T-helper 17 cell (primary cell): ENCODE data around the gene POU6F2. TPM values are rescaled to one million over a fixed set of nuclear protein-coding genes. Genes with fewer than 3 reads are reported as not detected.

Experiments
- ATAC-seq: fragments of 150-1000 bp; cut with Tn5 transposase; 2 replicates; pipeline ENCODE4 v1.10.0; 2021; ENCODE audit warnings: mild to moderate bottlenecking, moderate library complexity
- DNase-seq, 3 donors: peaks; one replicate each; pipeline versions ENCODE4 v3.0.0 to v3.0.0-alpha.2; 2020 to 2021
- H3K9me3 ChIP-seq: one replicate; pipeline ENCODE4 v1.7.0; 2013; ENCODE audit warnings: low read length, mild to moderate bottlenecking; ENCODE audit not compliant: control insufficient read depth, poor library complexity, severe bottlenecking
- H3K27ac Mint-ChIP-seq: one replicate; pipeline ENCODE4 v1.8.0; 2022; ENCODE audit warnings: mild to moderate bottlenecking, moderate library complexity, mixed read lengths
- H3K27me3 Mint-ChIP-seq: one replicate; pipeline ENCODE4 v1.8.0; 2022; ENCODE audit warnings: mixed read lengths
- H3K36me3 Mint-ChIP-seq: one replicate; pipeline ENCODE4 v1.8.0; 2022; ENCODE audit warnings: low read depth, mixed read lengths
- H3K4me1 Mint-ChIP-seq: one replicate; pipeline ENCODE4 v1.8.0; 2022; ENCODE audit warnings: mild to moderate bottlenecking, mixed read lengths
- H3K4me3 Mint-ChIP-seq: one replicate; pipeline ENCODE4 v1.8.0; 2022; ENCODE audit warnings: mild to moderate bottlenecking, moderate library complexity, mixed read lengths
- total RNA-seq, 4 donors: library from RNA in 2 of 4; stranded (reverse) in 2 of 4; gene quantifications; one replicate each; pipeline ENCODE4 v1.2.3 and lab custom pipeline; 2022 to 2026

Gene POU6F2
- total RNA-seq, 2 donors from 2014 or later, result 0.29 TPM; not detected in 1

DNA sequence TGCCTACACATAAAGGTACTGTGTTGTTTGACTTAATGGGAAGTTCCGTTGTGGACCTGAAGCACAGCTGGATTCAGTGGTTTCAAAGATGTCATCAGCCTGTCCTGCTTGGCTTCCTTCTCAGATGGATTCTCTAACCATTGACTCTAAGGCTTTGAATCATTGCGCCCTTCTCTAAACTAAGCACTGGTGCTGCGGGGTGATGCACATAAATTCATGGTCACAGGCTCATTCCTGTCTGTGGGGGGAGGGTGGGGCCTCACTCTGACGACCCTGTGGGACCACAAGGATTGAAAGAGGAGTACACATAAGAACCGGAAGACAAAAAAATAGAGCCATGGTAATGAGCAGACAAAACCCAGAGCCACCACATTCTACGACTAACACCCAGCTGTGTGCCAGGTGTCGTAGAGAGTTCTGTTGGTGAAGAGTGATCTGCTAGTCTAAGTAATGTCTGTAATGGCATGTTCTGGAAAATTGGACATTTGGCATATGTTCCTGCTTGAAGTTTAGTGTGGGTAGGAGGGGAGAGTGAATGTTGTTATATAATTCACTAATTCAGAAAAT is 491.2 kb downstream of the POU6F2 start:
- DNase-seq (no peak), ATAC-seq (no peak)
- peaks cover 48% of the 10 kb centered on the region for H3K27me3 Mint-ChIP-seq
- peaks cover 9% of the 10 kb centered on the region for H3K4me1 Mint-ChIP-seq
- no peak overlapping the region for H3K4me3 Mint-ChIP-seq
- H3K9me3 ChIP-seq, result no peaks in the 10 kb centered on the region
- no peak overlapping the region for H3K27ac Mint-ChIP-seq
- no peaks in the 10 kb centered on the region for H3K36me3 Mint-ChIP-seq

DNA sequence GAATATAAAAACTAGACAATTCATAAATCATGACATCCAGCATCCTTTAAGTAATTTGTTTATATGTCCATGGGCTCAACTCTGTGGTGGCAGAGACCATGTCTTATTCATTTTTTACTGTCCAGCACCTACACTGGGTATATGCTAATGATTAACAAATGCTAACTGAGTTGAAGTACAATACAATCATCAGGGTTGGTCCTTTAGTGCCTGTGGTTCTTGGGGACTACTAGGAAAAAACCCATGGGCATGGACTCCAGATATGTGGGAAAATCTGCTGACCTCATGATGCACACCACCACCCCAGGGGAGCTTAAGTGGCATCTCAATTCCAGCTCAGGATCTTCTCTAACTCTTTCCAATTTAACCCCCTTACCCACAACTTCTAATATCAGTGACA is 503.2 kb downstream of the POU6F2 start:
- ATAC-seq (no peak), DNase-seq (no peak)
- Mint-ChIP-seq H3K4me3 (no peak overlapping the region), H3K4me1 (no peaks in the 10 kb centered on the region), H3K27ac (no peak overlapping the region), H3K36me3 (no peaks in the 10 kb centered on the region), H3K27me3 (peaks cover 18% of the 10 kb centered on the region)
- H3K9me3 ChIP-seq, result no peaks in the 10 kb centered on the region

DNA sequence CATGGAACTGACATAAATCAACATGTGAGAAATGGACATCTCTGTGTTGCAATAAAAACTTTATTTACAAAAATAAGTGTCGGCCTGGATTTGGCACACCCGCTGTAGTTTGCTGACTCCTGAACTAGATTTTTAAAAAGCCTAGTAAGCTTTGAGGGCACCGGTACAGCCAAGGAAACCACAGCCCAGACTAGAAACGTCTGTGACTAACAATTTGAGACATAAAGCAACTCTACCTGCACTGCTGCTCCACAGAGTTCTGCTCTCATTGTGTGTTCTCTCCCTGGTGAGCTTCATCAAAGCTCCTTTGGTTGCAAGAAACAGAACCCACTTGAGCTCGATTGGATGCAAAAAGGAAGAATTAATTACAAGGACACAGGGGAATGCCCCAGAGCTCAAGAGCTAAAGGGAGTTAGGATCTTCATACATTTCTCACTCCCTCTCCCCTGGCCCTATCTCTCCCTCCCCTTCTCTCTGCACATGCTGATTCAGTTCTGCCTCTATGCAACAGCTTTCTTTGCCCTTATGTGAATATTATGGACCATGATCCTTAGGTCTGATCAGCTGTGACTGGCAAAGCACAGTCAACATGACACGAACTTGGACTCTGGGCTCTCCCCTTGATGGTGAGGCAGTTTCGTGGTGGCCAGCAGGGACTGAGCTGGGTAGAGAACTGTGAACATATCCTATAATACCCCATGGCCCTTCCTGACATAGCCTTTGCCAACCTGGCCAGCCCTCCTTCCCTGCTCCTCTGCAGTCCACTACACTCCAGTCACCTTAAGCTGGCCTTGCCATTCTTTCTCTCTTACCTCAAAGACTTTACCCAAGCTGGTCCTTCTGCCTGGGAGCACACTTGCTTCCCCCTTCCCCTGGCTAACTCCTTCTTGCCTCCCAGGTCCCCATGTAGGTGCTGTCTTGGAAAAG is 511.0 kb downstream of the POU6F2 start:
- Mint-ChIP-seq H3K4me1 (no peaks in the 10 kb centered on the region), H3K27ac (no peak overlapping the region), H3K4me3 (no peak overlapping the region), H3K36me3 (no peaks in the 10 kb centered on the region), H3K27me3 (peaks cover 73% of the 10 kb centered on the region)
- no peaks in the 10 kb centered on the region for H3K9me3 ChIP-seq
- ATAC-seq (no peak), DNase-seq (no peak)

DNA sequence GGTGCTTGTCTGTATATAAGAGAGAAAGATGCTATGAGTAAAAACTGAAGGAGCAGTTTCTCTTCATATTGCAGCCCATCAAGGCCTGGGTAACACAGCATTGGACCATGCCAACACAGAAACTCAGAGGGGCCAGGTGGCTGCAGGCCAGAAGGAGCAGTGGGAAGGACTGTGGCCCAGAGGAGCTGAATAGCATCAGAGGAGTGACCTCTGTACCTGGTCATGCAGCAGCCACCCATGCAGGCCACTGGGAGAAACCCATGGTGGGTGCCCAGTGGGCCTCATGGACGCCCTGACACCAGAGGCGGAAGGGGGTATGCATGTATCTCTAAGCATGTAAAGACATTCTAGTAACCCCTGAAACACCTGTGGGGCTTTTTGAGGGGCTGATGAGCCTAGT is 512.6 kb downstream of the POU6F2 start:
- Mint-ChIP-seq H3K27ac (no peak overlapping the region), H3K36me3 (no peaks in the 10 kb centered on the region), H3K4me1 (no peaks in the 10 kb centered on the region), H3K4me3 (no peak overlapping the region), H3K27me3 (peaks cover 63% of the 10 kb centered on the region)
- ATAC-seq, result no peak
- no peak for DNase-seq
- H3K9me3 ChIP-seq, result no peaks in the 10 kb centered on the region

DNA sequence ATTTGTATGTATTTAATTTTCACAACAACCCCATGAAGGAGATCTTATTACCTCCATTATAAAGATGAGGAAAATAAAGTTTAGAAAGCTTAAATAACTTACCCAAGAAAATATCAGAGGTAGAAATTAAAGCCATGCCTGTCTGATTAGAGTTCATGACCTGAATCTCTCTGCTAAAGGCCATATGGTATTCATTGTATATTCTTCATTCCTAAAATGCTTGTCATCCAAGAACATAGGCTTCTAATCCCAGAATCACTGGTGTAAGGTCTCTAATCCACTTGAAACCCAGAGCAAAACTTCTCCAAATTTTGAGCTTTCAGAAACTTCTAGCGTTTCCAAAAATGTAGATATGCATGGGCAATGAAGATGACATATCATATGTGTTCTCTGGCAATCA is 516.2 kb downstream of the POU6F2 start:
- no peaks in the 10 kb centered on the region for H3K36me3 Mint-ChIP-seq
- no peak for DNase-seq
- H3K4me3 Mint-ChIP-seq, result no peak overlapping the region
- no peaks in the 10 kb centered on the region for H3K9me3 ChIP-seq
- peaks cover 59% of the 10 kb centered on the region for H3K27me3 Mint-ChIP-seq
- ATAC-seq, result no peak
- H3K27ac Mint-ChIP-seq, result no peak overlapping the region
- no peaks in the 10 kb centered on the region for H3K4me1 Mint-ChIP-seq

DNA sequence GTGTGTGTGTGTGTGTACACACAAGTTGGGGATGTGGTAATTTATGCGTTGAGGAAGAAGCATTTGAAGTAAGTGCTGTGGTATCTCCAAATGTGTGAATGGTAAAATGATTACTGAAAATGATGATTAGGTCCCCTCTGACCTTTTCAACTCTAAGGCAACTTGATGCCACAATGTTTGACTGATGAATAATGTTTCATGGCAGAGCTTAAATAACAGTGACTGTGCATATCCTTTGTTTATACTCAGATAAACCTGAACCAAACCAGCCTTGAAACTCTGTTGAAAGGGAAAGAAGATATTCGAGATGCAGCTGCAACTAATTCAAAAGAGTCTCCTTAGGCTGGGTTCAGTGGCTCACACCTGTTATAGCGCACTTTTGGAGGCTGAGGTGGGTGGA is 523.6 kb downstream of the POU6F2 start:
- Mint-ChIP-seq H3K27ac (no peak overlapping the region), H3K36me3 (peaks cover 4% of the 10 kb centered on the region), H3K27me3 (peaks cover 40% of the 10 kb centered on the region), H3K4me1 (no peaks in the 10 kb centered on the region), H3K4me3 (no peak overlapping the region)
- ATAC-seq, result no peak
- no peaks in the 10 kb centered on the region for H3K9me3 ChIP-seq
- DNase-seq, result no peak

DNA sequence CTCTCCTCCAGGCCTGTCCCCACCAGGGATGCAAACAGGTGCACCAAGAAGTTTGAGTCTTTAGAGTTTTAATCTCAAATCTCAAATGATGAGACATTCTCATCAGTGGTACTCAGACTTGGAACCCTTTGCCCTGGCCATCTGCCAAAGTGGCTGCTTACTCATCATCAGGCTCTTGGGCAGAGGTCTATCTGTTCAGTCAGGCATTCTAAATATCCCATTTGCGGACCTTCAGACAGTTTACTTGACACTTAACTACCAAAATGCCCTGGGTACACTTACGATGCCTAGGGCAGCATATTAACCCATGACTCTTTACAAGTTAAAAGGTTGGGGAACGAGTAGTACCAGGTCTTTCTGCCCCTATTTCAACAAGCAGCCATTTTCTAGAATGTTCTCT is 527.3 kb downstream of the POU6F2 start:
- peaks cover 20% of the 10 kb centered on the region for H3K27me3 Mint-ChIP-seq
- H3K4me1 Mint-ChIP-seq, result peaks cover 16% of the 10 kb centered on the region
- H3K9me3 ChIP-seq, result no peaks in the 10 kb centered on the region
- DNase-seq (no peak), ATAC-seq (no peak)
- H3K27ac Mint-ChIP-seq, result no peak overlapping the region
- H3K4me3 Mint-ChIP-seq, result no peak overlapping the region
- peaks cover 1% of the 10 kb centered on the region for H3K36me3 Mint-ChIP-seq

DNA sequence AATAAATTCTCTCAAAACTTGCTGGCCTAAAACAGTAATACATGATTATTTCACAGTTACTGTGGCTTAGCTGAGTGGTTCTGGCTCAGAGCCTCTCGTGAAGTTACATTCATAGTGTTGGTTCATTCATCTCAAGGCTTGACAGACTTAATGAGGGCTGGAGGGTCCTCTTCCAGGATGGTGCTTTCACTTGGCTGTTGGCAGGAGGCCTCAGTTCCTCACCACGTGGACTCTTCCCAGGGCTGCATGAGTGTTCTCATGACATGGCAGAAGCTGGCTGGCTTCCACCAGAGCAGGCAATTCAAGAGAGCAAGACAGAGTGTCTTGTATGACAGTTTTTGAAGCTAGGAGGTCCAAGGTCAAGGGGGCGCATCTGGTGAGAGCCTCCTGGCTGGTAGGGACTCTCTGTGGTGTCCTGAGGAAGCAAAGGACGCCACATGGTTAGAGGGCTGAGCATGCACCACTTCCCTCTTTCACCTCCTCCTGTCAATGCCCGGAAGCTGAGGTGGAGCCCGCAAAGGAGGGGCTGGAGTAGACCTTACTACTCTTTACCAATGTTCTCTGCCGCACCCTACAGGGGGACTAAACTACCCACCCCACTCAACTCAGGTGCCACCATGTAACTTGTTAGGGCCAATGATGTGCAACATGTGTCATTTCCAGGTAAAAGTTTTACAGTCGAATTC is 530.3 kb downstream of the POU6F2 start:
- ATAC-seq (peak; percentile 36), DNase-seq (no peak)
- Mint-ChIP-seq H3K4me3 (peak overlapping the region; percentile 25), H3K4me1 (peaks cover 16% of the 10 kb centered on the region), H3K27me3 (peaks cover 19% of the 10 kb centered on the region), H3K36me3 (peaks cover 2% of the 10 kb centered on the region), H3K27ac (peak overlapping the region; percentile 27)
- H3K9me3 ChIP-seq, result no peaks in the 10 kb centered on the region

DNA sequence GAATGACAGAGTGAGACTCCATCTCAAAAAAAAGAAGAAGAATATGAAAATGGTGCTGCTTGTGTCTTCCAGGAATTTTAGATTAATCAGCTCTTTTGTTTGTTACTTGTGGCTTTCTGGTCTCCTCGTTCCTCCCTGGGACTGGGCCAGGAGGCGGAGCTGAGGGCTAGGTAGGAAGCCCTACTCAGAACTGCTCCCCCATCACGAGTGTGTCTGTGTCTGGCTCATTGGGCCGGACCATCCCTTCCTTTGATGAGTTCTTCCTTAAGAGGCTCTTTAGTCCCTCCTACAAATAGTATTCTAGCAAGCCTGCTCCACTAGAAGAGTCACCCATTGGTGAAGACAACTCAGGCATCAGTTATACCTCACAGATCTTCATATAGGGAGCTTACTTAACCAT is 531.7 kb downstream of the POU6F2 start:
- Mint-ChIP-seq H3K4me1 (peaks cover 16% of the 10 kb centered on the region), H3K4me3 (peak overlapping the region; percentile 67), H3K27me3 (peaks cover 19% of the 10 kb centered on the region), H3K36me3 (peaks cover 2% of the 10 kb centered on the region), H3K27ac (no peak overlapping the region)
- ATAC-seq (no peak), DNase-seq (no peak)
- H3K9me3 ChIP-seq, result no peaks in the 10 kb centered on the region

DNA sequence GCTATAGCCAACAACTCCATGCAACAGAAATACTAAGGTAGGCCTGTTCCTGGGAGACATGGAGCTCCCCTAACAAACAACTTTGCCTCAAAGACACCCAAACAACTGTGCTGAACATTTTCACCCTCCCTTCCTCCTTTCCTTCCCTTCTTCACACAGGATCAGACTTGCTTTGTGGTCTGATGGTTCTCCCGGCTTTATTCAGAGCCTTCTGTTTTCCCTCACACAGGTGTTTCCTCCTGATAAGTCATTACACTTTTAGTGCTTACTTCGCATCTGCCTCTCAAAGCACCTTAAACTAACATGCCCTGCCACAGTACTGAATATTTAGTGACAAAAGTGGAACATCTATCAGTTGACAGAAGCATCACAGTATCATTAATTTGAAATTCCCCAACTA is 532.2 kb downstream of the POU6F2 start:
- peaks cover 18% of the 10 kb centered on the region for H3K4me1 Mint-ChIP-seq
- no peaks in the 10 kb centered on the region for H3K9me3 ChIP-seq
- ATAC-seq, result no peak
- peaks cover 19% of the 10 kb centered on the region for H3K27me3 Mint-ChIP-seq
- peaks cover 2% of the 10 kb centered on the region for H3K36me3 Mint-ChIP-seq
- no peak for DNase-seq
- no peak overlapping the region for H3K4me3 Mint-ChIP-seq
- H3K27ac Mint-ChIP-seq, result no peak overlapping the region

DNA sequence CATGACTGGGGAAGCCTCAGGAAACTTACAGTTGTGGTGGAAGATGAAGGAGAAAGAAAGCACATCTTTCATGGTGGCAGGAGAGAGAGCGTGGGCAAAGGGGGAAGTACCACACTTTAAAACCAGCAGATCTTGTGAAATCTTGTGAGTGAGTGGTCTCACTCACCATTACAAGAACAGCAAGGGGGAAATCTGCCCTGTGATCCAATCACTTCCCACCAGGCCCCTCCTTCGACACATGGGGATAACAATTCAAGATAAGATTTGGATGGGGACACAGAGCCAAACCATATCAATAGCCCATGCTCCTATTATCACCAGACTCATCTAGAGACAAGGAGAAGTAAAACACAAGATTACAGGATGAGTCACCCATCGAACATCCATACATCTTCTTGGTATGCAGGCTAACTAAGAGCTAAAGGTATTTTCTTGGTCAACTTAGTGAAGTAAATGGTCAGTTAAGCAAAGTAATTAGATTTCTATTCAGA is 533.2 kb downstream of the POU6F2 start:
- H3K9me3 ChIP-seq, result no peaks in the 10 kb centered on the region
- H3K27me3 Mint-ChIP-seq, result peaks cover 22% of the 10 kb centered on the region
- ATAC-seq, result no peak
- H3K4me3 Mint-ChIP-seq, result no peak overlapping the region
- peaks cover 2% of the 10 kb centered on the region for H3K36me3 Mint-ChIP-seq
- no peak overlapping the region for H3K27ac Mint-ChIP-seq
- peaks cover 18% of the 10 kb centered on the region for H3K4me1 Mint-ChIP-seq
- no peak for DNase-seq

DNA sequence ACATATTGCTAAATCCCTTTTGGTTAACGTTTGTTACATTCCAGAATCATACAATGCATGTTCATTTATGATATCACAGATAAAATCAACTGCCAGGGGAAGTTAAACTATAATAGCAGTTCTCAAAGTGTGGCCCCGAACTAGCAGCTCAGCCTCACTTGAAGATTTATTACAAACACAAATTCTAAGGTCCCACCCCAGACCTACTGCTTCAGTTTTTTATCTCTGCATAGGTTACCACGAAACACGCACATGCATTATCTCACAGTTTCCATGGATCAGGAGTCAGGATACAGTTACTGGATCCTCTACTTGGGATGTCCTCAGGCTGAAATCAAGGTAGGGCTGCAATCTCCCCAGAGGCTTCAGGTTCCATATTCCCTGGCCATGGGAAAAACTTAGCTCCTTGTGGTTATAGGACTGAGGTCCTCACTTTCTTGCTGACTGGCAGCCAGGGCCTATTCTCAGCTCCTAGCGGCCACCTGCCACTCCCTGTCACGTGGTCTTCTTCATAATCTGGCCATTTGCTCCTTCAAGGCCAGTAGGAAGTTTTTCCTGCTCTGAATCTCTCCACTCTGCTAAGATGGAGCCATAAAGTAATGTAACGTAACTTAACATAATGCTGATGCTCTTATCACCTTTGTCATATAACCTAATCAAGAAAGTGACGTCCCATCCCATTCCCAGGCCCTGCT is 538.0 kb downstream of the POU6F2 start:
- H3K27ac Mint-ChIP-seq, result no peak overlapping the region
- no peaks in the 10 kb centered on the region for H3K9me3 ChIP-seq
- DNase-seq, result no peak
- no peak for ATAC-seq
- H3K27me3 Mint-ChIP-seq, result peaks cover 21% of the 10 kb centered on the region
- no peaks in the 10 kb centered on the region for H3K36me3 Mint-ChIP-seq
- no peak overlapping the region for H3K4me3 Mint-ChIP-seq
- peaks cover 7% of the 10 kb centered on the region for H3K4me1 Mint-ChIP-seq

DNA sequence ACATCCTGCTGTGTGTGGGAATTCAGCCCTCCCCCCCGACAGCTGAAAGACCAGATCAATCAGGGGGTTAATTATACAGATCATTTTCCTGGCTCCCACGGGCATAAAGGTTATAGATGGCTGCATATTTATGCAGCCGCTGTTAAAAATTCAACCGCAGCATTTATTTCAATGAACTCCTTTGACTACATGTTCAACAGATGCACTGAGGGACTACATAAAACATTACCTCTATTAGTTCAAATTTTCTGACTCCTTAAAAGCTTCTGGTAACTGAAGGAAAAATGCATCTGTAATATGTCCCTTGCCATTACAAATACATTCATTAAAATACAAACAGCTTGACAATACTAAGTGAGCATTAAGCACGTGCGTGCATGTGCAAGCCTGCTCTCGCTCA is 538.8 kb downstream of the POU6F2 start:
- H3K4me1 Mint-ChIP-seq, result peaks cover 7% of the 10 kb centered on the region
- H3K4me3 Mint-ChIP-seq, result no peak overlapping the region
- no peak overlapping the region for H3K27ac Mint-ChIP-seq
- H3K36me3 Mint-ChIP-seq, result no peaks in the 10 kb centered on the region
- peaks cover 15% of the 10 kb centered on the region for H3K27me3 Mint-ChIP-seq
- H3K9me3 ChIP-seq, result no peaks in the 10 kb centered on the region
- ATAC-seq, result no peak
- no peak for DNase-seq
